GM19023 (cell line): ENCODE measurements around the gene SYNCRIP.
"Not testable (repeated sequence)": the region's sequence is repeated elsewhere in the genome, so short reads cannot be mapped to it uniquely, and the experiment has no call there.

Experiments used
- ATAC-seq: cut with Tn5 transposase; IDR thresholded peaks from one replicate; pipeline ENCODE4 v1.9.1; 2021; ENCODE audit warnings: mild to moderate bottlenecking, moderate library complexity; ENCODE audit not compliant: unreplicated experiment

Gene SYNCRIP

DNA sequence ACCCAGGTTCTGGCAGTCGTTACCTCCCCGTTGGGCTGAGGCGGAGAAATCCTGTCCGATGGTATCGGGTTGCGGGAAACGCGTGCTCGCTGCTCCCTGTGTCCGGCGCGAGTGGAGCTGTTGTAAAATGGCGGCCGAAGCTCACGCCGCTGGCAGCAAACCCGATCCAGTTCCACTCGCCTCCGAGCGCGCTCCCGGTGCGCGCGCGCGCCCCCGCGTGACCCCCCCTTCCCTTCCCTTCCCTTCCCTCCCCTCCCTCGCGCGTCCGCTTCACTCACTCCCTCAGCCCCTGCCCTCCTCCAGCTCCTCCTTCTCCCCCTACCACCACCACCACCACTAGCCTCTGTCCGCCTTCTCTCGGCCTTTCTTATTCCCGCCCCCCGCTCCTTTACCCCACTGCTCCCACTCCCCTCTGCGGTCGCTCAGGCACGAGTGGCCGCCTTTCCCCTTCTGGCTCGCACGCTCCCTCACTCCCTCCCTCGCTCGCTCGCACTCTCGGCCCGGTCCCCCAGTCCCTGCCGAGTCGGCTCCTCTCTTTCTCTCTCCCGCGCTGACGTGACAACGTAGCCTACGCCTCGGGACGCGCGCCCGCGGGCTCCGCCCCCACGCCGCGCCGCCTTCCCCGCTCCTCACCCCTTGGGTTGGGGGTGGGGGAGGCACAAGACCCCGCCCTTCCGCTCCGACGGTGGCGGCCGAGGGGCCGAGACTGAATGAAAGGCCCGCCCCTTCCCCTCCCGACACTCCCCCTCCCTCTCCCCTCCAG, at the start of gene SYNCRIP:
Gene SYNCRIP (minus strand): TSS at position 113 of the 763 bp plus-strand sequence. CDS start 1,447 bp downstream, outside the sequence.
- peak; percentile 75 for ATAC-seq

DNA sequence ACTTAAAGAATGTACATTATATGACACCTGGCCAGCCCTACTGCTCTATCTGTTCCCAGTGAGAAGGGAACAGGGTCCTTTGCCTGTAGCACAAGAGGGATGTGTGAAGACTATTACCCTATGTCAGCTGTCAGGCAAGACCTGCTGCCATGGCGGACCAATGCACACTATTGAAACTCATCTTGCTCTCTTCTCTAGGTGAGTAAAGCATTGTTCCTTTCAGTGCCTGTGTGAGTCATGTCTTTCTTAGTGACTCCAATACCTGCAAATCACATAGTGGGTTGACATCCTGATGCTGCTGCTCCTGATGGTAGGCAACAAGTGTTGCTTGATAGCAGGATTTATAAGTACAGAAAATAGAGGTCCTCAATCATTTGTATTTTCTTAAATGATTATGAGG, 48.8 kb upstream of the SYNCRIP start:
- ATAC-seq, result no peak

DNA sequence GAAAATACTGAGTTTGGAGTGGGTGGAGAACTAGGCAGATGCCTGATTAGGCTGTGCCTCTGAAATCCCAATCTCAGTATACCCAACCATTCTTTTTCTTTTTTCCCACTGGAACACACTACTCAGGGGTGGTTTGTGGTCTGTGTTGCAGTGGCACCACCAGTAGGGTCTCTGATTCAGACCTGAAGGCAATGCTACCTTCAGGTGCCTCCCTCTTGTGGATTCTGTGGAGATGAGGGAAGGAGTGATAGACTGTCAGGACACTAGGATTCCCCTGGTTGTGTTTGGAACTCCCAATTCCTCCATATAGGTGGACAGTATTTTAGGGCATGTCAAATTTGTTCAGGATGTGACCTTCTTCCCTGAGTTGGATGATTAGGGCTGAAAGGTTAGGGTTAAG, 47.4 kb upstream of the SYNCRIP start:
- ATAC-seq, result no peak

DNA sequence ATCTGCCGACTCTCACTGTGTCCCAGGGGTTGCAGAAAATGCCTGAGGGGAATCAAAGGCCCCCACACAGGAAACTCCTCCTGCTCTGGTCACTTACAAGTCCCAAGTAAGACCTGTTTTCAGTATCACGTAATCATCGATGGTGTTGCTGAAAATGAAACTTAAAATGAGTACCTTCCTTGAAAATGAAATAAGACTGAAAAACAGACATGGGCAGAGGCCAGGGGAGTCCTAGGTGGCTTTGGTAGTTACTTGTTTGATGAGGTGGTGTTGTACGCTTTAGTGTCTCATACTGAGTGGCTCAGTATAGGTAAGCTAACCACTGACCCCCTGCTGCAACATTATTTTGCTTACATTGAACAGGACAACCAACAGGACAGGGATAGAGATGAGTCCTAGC, 43.0 kb upstream of the SYNCRIP start:
- ATAC-seq, result peak; percentile 91

DNA sequence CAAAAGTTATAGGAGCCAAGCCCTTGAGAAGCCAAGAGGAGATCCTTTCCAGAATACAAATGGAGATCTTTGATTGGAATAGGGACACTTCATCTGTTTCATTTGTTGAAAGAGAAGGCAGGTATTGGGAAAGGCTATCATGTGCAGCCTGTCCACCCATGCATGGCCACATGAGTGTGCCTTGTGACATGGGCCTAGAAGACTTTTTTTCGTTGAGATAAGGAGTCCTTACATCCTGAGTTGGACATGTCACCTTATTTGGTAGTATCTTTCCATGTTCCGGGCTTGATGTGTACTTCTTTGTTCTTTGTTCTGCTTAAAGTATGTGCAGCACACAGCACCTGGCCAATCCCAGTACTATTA, 42.1 kb upstream of the SYNCRIP start:
- no peak for ATAC-seq

DNA sequence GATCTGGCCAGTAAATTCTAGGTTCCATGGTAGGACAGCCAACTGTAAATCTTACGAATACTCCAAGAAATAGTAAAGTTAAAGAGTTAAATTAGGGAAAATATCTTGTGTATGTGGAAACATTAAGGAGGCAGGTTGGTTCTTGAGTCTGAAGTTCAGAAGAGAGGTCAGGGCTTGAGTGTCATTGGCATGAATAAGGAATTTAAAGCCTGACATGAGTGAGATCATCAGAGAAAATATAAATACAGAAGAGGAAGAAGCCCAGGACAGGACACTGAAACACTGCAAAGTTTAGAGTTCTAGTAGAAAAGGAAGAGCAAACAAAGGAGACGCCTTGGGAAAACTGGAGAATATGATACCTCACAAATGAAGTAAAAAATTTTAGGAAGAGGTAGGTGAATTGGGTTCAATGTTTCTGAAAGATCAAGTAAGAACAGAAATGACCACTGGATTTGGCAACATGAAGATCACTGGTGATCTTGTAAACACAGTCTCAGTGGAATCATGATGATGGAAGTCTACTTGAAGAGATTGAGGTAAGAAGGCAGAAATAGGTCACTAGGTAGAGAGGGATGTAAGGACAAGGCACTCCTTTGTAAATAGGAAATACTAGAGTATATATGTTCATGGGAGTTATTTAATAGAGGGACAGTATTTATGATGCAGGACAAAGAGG, 41.6 kb upstream of the SYNCRIP start:
- no peak for ATAC-seq

DNA sequence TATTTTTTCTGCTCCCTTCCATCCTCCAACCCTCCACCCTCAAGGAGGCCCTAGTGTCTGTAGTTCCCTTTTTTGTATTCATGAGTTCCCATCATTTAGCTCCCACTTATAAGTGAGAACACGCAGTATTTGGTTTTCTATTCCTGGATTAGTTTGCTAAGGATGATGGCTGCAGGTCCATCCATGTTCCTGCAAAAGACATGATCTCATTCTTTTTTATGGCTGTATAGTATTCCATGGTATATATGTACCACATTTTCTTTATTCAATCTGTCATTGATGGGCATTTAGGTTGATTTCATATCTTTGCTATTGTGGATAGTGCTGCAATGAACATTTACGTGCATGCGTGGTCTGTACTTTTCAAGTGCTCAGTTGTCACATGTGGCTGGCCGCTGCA, 39.2 kb upstream of the SYNCRIP start:
- ATAC-seq, result not testable (repeated sequence)

DNA sequence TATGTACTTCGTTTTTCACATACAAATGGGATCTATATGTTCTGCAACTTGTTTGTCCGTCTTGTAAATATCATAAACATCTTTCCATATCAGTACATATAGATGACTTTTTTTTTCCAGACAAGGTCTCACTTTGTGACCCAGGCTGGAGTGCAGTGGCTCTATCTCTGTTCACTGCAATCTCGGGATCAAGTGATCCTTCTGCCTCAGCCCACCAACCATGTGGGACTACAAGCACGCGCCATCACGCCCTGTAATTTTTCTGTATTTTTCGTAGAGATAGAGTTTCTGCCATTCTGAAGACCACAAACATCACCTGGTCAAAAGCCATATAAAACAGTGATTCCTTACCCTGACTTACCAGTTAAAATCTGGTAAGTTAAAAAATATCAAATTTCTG, 37.7 kb upstream of the SYNCRIP start:
- ATAC-seq, result no peak

DNA sequence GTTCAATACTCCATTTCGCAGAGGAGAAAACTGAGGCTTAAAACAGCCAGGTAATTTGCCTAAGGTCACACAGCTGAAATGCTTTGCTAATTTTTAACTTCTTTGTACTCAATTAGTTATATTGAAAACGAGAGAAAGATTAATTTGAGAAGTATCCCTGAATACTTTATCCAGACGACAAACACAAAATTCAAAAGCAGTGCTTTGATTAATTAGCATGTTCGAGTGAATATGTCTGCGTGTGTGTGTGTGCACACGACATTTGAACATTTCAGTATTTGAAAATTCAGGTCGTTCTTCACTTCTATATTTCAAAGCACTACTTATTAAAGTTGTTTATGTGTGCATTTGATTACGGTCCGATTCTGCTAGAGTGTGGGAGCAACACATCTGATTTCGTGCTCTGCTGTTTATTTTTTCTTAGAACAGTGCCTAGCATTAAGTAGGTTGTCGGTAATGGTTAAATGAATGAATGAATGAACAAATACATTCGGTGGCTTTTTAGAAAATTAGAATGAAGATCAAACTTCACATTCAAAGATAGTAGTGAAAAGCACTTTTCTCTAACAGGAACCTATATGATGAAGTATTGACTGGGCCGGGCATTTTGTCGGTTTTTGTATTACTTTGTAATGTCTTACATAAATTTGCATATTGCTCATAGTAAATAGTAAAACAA, 36.9 kb upstream of the SYNCRIP start:
- ATAC-seq, result no peak

DNA sequence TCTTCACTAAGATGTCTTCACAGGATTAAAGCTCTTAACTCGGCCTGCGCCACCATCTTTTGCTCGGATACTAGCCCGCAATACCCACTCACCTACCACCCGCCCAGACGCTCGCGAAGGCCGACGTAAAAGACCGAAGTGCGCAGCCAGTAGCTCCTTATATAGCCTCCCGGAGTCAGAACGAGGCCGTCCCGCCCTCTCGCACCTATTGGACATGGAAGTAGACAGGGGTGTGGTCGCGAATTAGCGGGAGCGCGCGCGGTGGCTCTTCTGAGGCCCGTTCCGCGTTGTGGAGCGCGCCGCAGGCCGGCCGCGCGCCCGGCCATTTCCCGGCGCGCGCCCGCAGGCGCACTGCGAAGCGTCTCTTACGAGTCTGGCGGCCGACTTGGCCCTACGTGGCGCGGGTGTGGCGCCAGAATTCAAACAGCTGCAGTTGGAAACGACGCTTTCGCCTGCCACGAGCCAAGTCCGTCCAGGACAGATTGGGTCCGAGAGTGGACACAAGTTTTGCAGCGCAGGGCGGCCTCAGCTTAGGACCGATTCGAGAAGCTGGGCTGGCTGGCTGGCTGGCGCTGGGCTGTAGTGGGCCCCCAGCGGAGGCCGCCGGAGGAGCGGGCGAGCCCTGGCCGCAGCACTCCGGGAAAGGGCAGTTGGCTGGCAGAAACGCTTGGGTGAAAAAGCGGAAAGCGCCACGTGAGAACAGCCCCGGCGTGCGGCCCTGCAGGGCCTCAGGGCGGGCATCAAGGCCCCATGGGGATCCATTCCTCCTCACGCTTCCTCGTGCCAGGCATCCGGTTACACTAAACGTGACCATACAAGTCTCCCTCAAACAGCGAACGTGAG, 36.1 kb upstream of the SYNCRIP start:
- peak; percentile 84 for ATAC-seq

DNA sequence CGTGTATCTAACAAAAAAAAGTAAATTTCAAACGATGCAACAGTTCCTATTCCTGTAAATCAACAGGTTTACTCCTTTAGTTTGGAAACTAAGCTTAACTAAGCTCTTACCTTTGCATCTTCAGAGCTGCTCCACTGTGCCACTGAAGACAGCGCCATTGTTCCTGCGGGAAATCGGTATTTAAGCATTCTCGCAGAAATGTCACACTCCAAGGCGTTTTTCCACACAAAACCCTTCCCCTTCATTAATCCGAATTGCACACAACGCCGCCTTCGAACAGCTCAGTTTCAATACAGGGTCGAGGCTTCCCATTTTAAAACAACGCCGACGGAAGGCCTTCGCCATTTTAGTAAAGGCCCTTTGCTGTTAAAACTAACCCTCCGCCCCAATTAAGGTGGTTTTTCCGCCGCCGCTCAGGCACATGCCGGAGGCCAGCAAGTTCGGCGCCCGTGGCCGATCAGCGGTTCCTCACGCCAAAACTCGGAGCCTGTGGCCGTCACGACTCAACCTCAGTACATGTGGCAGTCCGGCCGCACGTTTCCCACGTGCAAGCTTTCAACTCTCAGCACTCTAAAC, 35.4 kb upstream of the SYNCRIP start:
- no peak for ATAC-seq

DNA sequence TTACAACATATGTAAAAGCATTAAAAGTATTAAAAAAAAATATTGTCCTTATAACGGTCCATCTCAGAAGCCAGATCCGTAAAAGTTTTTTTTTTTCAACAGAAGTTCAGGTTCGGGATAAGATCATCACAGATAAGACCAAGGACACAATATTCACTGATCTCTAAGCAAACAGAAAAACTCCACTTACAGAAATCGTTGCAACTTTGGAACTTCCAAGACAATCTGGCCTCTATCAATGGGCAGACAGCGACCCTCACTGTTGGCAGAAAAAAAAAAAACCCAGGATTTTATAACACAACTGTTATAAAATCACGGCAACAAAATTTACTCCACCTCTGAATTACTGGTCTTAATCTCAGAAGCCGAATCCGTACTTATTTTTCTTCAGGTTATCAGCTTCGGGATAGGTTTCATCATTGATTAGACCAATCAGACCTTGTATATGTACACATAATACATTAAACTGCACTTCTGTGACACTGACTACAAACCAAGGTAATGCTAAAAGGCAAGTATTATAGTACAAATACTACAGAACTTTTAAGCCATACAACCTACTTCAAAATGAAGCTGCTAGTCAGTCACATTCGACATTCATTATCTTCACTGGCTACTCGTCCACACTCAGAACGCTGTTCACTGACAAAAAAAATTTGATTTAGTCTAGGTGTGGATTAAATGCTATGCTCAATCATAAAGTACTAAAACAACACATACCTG, 34.7 kb upstream of the SYNCRIP start:
- ATAC-seq, result no peak

DNA sequence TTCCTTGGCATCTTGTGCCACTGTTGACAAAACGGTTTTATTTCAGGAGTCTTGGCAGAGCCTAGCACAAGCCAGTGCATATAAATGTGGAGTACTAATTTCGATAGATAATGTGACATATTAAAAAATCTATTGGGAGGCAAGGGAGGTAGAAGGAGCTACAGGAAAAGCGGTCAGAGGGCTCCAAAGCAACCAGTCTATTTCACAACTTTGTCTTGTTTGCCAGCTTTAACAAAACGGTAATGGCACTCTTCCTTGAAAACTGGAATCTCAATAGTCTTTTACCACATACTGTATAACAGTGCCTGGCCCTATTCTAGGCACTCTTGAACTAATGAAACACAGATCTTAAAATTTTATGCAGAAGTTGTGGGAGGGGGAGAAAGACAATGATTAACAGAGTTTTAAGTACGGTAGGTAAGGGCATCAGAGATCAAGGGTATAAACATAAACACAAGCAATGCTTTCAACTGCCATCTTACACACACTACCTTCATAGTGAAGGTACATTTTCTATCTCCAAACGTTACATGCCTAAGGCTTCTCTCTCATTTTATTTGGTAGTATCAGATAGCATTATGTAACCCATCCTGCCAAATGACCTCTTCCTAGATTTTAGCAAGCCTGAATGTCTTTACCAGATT, 33.5 kb upstream of the SYNCRIP start:
- ATAC-seq, result no peak

DNA sequence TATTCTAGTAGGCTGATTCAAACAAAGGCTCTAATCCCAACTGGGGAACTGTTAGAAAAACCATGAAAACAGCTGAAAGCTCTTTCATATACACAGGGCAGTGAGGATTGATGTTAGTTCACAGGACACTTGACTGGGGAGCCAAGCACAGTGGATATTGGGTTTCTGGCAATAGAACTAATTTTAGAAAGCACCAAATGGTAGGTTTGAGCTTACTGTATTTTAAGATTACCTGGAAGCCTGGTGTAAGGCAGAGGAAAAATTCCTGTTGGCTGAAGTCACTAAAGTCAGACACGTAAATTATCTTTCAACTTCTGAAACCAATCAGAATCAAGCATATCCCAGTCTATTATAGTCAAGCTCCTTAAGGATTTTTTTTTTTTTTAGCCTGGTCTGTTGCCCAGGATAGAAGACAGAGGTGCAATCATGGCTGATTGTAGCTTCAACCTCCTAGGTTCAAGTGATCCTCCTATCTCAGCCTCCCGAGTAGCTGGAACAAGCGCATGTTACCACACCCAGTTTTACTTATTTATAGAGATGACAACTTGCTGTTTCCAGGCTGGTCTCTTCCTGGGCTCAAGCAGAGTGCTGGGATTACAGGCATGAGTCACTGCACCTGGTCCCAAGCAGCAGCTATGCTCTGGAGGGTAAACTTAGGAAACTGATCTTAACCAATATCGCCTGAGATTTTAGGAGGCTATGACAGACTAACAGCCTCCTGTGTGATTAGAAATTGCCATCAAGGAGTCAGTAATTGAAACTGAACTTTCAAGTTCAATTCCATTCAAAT, 32.5 kb upstream of the SYNCRIP start:
- no peak for ATAC-seq

DNA sequence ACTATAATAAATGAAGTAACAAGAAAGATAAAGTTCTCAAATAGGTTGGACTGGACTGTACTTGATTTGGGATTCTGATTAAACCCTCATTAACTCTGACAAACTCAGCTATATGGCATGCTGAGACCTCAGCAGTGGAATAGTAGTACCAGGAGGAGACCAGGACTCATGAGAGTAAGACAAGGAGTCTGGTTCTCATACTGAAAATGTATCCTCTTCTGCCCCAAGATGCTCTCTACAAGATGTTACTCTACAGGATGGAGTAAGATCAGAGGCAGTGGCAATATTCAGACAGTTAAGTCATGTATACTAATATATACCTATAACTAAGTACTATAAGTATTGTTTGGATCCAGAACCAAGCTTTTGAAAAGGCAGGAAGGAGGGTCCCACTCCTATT, 31.9 kb upstream of the SYNCRIP start:
- no peak for ATAC-seq

DNA sequence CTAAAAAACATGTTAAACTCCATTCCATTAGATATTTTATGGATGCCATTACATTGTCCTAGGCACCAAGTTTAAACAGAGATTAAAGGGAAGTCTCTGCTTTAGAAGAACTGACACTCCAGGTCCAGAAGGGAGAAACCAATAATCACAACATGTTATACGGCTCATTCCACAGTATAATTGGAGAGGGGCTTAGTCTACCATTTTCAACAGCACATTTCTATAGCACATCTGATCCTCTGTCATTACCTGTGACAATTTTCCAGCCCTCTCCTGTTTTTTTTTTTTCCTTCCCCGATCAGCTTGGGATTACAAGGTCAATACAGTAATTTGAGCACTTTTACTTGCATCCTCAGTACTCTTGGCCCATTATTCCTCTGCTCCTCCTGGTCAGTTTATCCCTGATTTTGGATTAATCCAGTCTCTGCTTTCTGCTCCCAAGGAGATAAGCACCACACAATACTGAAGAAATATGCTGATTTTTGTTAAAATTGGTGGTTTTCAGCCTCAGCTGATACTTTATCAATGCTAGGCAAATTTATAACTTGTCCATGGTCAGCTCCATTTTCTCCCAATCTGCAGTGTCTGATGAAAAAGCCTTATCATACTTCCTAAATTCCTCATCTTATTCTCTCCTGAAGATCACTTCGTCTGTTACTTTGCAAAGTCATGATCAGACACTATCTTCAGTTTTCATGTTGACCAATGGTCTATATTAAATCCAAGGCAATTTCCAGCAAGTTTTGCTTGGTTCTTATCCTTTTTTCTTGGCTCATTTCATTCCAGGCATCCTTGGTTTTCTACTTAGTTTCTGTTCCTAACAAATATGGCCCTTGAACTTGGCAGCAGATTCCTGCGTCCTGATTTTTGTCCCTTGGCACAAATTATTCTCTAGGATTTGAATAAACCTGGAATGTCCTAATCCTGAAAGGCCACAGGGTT, 30.8 kb upstream of the SYNCRIP start:
- ATAC-seq, result no peak

DNA sequence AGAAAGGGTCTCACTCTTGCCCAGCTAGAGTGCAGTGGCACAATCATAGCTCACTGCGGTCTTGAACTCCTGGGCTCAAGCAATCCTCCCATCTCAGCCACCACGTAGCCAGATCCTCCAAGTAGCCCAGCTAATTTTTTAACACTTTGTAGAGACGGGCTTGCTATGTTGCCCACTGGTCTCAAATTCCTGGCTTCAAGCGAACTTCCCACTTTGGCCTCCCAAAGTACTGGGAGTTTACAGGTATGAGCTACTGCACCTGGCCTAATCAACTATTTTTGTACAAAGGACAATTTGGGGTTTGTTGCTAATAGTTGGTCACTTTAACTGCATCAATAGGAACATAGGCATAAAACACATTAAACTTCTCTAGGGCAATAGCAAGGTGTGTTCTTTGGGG, 29.9 kb upstream of the SYNCRIP start:
- ATAC-seq, result no peak

DNA sequence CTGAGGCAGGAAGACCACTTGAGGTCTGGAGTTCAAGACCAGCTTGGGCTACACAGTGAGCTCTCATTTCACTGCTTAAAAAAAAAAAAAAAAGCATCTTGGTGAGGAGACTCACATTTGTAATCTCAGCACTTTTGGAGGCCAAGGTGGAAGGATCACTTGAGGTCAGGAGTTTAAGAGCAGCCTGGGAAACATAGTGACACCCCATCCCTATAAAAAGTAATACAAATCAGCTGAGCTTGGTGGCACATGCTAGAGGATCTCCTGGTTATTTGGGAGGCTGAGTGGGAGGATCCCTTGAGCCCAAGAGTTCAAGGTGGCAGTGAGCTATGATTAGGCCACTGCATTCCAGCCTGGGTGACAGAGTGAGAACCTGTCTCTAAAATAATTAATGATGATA, 29.4 kb upstream of the SYNCRIP start:
- ATAC-seq, result no peak
